Sciatic nerve (tissue), 2 donors: ENCODE measurements around the gene HTRA3. TPM values are rescaled to one million over a fixed set of nuclear protein-coding genes. Genes with fewer than 3 reads are reported as not detected.
A peak's percentile ranks its signal among the peaks of the same experiment; 100 is the strongest.

ENCODE experiments used
- ATAC-seq: fragments of 200-7000 bp; cut with Tn5 transposase; one replicate; pipeline ENCODE4 v1.9.1; 2020; ENCODE audit warnings: mild to moderate bottlenecking, moderate library complexity
- DNase-seq: peaks from one replicate; pipeline ENCODE4 v3.0.0-alpha.2; 2020; ENCODE audit warnings: low spot score
- intact Hi-C: fragments of 100-400 bp; cut with DNase I; formaldehyde crosslinking; loops from one replicate; pipeline ENCODE4 v1.14.2; 2022
- total RNA-seq: library from RNA; stranded (reverse); fragmentation: NEBNext Ultra II Directional; extraction: Animal tissue kit (Norgen Biotek cat#: 25700); gene quantifications from one replicate; pipeline ENCODE4 v1.2.1, GENCODE V29; 2021
- donor health status: DM: no; HTN: no; CAD: no.
- donor health status: DM: no; HTN: no; CAD: no.

HTRA3 gene
- total RNA-seq, 1 donor from 2014 or later = 23.7 TPM

GRCh38 chr4:8297141-8297601, 27.6 kb downstream of the HTRA3 start:
- DNase-seq = no peak
- intact Hi-C loops = no loop called here
- peak; percentile 27 for ATAC-seq

DNA sequence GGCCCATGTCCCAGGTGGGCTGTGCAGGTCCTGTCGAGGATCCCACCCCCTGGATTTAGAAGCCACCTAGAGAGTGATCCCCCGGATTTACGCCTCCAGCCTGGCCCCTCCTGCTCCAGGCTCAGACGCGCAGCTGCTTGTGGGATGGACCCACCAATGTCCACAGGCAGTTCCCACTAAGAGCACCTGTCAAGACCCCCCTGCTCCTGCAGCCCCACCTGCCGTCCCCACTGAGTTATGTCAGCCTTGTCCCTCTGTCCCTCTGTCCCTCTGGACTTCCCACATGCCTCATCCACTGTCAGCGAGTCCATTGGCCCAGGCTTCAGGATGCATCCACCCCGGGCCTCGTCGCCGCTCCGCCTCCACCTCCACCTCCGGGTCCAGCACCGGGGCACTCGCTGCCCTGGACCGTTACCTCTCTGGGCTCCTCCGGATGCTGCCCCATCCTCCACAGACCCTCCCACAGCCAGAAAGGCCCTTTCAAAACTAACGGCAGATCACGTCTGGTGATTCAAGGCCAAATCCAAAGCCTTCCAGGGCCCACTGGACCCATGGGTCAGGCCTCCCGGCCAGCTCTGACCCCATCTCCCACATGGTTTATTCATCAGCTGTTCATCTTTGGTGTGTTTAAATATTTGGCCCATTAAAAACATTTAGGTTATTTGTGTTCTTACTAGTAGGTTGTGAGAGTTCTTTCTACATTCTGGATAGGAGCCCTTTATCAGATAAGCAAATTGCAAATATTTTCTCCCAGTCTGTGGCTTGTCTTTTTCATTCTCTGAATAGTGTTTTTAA, 28.3 kb downstream of the HTRA3 start:
- DNase-seq (peak; percentile 49), ATAC-seq (peak; percentile 37)
- intact Hi-C loops = no loop called here

DNA sequence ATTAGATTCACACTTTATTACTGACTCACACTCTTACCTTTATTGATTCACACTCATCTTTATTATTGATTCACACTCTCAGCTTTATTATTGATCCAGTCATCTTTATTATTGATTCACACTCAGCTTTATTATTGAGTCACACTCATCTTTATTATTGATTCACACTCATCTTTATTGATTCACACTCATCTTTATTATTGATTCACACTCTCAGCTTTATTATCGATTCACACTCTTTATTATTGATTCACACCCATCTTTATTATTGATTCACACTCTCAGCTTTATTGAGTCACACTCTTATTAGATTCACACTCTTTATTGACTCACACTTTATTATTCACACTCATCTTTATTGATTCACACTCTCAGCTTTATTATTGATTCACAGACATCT, 31.3 kb downstream of the HTRA3 start:
- ATAC-seq = no peak
- no peak for DNase-seq
- intact Hi-C loops = no loop called here

DNA sequence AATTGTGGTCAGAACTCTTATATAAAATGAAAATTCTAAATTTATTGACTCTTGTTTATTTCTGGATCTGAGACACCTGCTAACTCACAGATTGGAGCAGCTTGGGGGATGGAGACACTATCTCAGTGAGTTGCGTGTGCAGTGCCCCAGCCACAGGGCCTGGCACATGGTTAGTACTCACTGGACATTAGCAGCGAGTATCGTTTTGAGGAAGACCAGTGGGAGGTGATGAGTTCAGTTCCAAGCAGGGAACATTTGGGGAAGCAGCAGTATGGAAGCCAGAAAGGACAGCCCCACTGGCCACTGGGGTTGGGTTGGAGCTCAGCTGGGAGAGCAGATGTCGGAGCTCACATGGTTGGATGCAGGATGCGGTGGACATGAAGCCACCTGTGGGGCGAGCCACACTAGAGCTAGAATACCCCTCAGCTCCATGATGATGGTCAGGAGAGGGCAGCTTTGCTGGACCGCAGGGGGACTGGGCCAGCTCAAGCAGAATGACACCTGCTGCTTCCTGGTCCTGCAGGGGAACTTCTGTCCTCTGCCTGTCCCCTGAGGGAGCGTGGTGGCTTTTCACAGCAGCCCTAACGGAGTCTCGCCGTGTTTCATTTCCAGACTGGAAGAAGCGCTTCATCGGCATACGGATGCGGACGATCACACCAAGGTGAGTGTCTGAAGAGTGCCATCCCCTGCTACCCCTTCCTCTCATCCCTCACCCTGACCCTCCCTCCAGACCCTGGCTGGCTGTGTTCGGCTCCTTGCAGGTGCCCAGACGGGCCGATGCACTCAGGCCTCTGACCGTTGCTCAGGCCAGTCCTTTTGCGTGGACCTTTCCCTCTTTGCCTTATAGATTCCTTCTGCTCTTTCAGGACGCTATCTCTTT, 32.5 kb downstream of the HTRA3 start:
- ATAC-seq (no peak), DNase-seq (peak; percentile 42)
- intact Hi-C loops = no loop called here

DNA sequence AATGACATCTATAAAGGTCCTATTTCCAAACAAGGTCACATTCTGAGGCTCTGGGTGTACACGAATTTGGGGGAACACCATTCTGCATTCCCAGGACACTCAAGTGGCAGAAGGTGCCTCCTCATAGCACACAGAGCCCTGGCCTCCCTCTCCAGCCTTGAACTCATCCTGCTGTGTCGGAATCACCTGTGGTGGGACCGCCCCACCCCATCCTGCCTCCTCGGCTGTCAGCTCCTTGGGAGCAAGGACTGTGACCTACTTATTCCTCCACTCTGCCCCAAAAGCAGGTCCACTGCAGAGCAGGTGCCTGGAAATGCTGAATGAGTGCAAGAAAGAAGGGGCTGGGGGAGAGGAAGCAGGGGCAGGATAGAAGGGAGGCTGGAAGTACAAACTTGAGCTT, 33.5 kb downstream of the HTRA3 start:
- no peak for ATAC-seq
- intact Hi-C loops = no loop called here
- peak; percentile 19 for DNase-seq

GRCh38 chr4:8303485-8304281, 34.1 kb downstream of the HTRA3 start:
- ATAC-seq (no peak), DNase-seq (peak; percentile 42)
- intact Hi-C loops = no loop called here

GRCh38 chr4:8304827-8305695, 35.5 kb downstream of the HTRA3 start:
- DNase-seq (peak; percentile 40), ATAC-seq (no peak)
- intact Hi-C loops = no loop called here

GRCh38 chr4:8305851-8306471, 36.4 kb downstream of the HTRA3 start:
- intact Hi-C loops = no loop called here

GRCh38 chr4:8306511-8307021, 37.0 kb downstream of the HTRA3 start:
- peak; percentile 6 for ATAC-seq
- intact Hi-C loops = no loop called here

More at GRCh38 chr4:8305851-8306471, 36.4 kb downstream of the HTRA3 start:
- DNase-seq = peak; percentile 71
- ATAC-seq = peak; percentile 5

GRCh38 chr4:8307121-8307520, 37.6 kb downstream of the HTRA3 start:
- intact Hi-C loops = no loop called here
- ATAC-seq (no peak), DNase-seq (peak; percentile 51)

More at GRCh38 chr4:8306511-8307021, 37.0 kb downstream of the HTRA3 start:
- peak; percentile 59 for DNase-seq

GRCh38 chr4:8307714-8308113, 38.2 kb downstream of the HTRA3 start:
- peak; percentile 40 for DNase-seq
- intact Hi-C loops = no loop called here

GRCh38 chr4:8308144-8308543, 38.6 kb downstream of the HTRA3 start:
- intact Hi-C loops = no loop called here
- DNase-seq = peak; percentile 48
- no peak for ATAC-seq

More at GRCh38 chr4:8307714-8308113, 38.2 kb downstream of the HTRA3 start:
- no peak for ATAC-seq

DNA sequence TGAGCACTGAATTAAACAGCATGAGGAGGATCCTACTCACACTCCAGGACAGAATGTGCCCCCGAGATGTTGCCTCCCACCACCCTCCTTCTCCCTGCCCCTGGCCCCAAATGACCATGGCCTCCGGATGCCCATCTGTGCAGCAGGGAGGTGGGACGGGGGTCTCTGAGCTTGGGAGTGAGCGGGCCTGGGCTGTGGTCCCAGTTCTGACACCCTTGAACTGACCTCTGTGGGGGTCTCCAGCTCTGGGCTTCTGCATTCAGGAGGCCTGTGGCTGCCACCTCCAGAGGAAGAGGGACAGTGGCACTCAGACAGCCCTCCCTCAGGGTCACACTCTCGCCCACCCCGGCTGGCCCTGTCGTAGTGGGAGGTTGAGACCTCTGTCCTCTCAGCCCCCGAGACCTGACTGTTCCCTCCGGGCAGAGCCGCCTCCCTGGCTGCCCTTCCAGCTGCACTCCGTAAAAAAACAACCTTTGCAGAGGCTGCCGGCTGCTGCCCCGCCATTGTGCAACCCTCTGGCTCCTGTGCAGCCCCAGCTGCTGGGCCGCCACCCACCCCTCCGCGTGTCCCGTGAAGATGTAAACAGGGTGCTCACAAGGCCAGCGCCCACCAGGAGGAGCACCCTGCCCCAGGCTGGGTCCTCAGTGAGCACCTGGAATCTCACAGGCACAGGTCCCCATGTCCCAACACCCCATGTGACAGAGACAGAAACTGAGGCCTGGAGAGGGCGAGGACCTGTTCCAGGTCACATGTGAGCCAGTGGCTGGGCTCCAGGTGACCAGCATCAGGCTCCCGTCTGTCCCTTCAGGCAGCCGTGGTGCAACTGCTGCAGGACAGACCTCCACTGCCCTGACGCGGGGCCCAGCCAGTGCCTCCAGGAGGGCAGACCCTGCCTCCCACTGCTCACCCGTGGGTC, 39.6 kb downstream of the HTRA3 start:
- peak; percentile 66 for DNase-seq
- intact Hi-C loops = no loop called here
- peak; percentile 87 for ATAC-seq

DNA sequence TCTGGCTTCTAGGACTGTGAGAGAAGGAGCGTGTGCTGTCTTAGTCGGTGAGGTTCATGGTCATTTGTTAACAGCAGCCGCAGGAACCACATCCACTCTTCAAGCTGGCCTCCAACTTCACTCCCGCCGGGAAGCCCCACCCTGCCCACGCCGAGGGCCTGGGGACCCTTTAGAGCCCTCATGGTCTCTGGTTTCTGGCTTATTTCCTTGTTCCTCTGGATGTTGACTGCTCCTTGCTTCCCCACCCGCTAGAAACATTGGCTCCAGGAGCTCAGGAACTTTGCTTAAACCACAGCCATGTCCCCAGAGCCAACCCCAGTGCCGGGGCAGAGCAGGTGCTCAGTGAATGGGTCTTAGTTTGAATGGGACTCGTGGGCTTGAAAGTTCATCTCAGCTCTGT, 40.8 kb downstream of the HTRA3 start:
- intact Hi-C loops = no loop called here
- ATAC-seq (peak; percentile 32), DNase-seq (peak; percentile 54)

- no peak for ATAC-seq
- intact Hi-C loops = no loop called here
- DNase-seq = peak; percentile 31
Observed at GRCh38 chr4:8311101-8312068, 41.8 kb downstream of the HTRA3 start.
